HCT116 (cell line): ENCODE results near the gene CD3E. TPM values are rescaled to one million over a fixed set of nuclear protein-coding genes. Genes with fewer than 3 reads are reported as not detected.

Experiments
- ATAC-seq: fragments of 200-7000 bp; cut with Tn5 transposase; 2 replicates; pipeline ENCODE4 v1.9.1; 2020; ENCODE audit warnings: mild to moderate bottlenecking, moderate library complexity
- BruUV-seq: library from RNA; stranded (reverse); fragments of 400-500 nt; replicated peaks from 2 replicates; lab custom pipeline; 2021; lab: Mats Ljungman, UMichigan
- CTCF ChIA-PET: fragments of 300-600 bp; sonication (Branson Sonifier 250); formaldehyde crosslinking; loops from one replicate; lab custom pipeline; 2021; ENCODE audit warnings: antibody characterized with exemption; lab: Charles Lee
- POLR2A ChIA-PET: fragments of 300-600, 350-600 bp; sonication (Branson Sonifier 250); formaldehyde crosslinking; loops from one replicate; lab custom pipeline; 2021; ENCODE audit warnings: antibody characterized with exemption; lab: Charles Lee
- RAD21 ChIA-PET, 2 experiments: fragments of 300-600 bp; sonication (Branson Sonifier 250); formaldehyde crosslinking; loops; one replicate each; lab custom pipeline; 2023; ENCODE audit warnings: low total read pairs in 2 of 2; ENCODE audit not compliant: uncharacterized antibody in 2 of 2, unreplicated experiment in 2 of 2, low non-redundant PET in 1 of 2; lab: Charles Lee
- DNase-seq: peaks from one replicate; pipeline ENCODE4 v3.0.0-alpha.2; 2010; ENCODE audit warnings: low read depth, low spot score
- H2AFZ ChIP-seq: fragments of 200-600 bp; shearing (Covaris generic), sonication (generic); 2 replicates; pipeline ENCODE4 v1.6.1; 2017; ENCODE audit warnings: low read depth, mixed run types, mixed read lengths, antibody characterized with exemption, low read length; ENCODE audit not compliant: poor library complexity, severe bottlenecking
- H3K27ac ChIP-seq: 2 replicates; pipeline ENCODE4 v1.5.1; 2012; ENCODE audit warnings: low read depth, low read length
- H3K27me3 ChIP-seq: fragments of 200-600 bp; sonication (generic); 2 replicates; pipeline ENCODE4 v1.6.1; 2016; ENCODE audit warnings: mixed run types, low read length, mixed read lengths; ENCODE audit not compliant: insufficient read depth
- H3K36me3 ChIP-seq, 2 experiments: fragments of 200-500 bp in 1 of 2; fragments of 200-600 bp in 1 of 2; sonication (Bioruptor generic) in 1 of 2; sonication (generic) in 1 of 2; 2 replicates each; pipeline versions ENCODE4 v1.5.1 to v1.6.1; 2014 to 2016; ENCODE audit warnings: low read length in 2 of 2, inconsistent platforms in 1 of 2, mixed read lengths in 1 of 2, mixed run types in 1 of 2; ENCODE audit not compliant: insufficient read depth in 2 of 2, control insufficient read depth in 1 of 2
- H3K4me1 ChIP-seq, 2 experiments: fragments of 200-600 bp in 1 of 2; sonication (generic) in 1 of 2; 2 replicates each; pipeline versions ENCODE4 v1.5.1 to v1.6.1; 2012 to 2017; ENCODE audit warnings: low read length in 2 of 2, inconsistent platforms in 1 of 2, mild to moderate bottlenecking in 1 of 2, mixed read lengths in 1 of 2, mixed run types in 1 of 2, moderate library complexity in 1 of 2; ENCODE audit not compliant: insufficient read depth in 2 of 2, control insufficient read depth in 1 of 2
- H3K4me2 ChIP-seq: fragments of 200-600 bp; sonication (generic); 2 replicates; pipeline ENCODE4 v1.6.1; 2017; ENCODE audit warnings: mixed run types, low read length, mixed read lengths
- H3K4me3 ChIP-seq, 2 experiments: fragments of 200-600 bp in 1 of 2; sonication (generic) in 1 of 2; replicated peaks in 1 of 2; 2 replicates each; pipeline ENCODE4 v1.5.1; 2011 to 2016; ENCODE audit warnings: low read length in 2 of 2, control low read depth in 1 of 2, low read depth in 1 of 2, mild to moderate bottlenecking in 1 of 2, mixed read lengths in 1 of 2, mixed run types in 1 of 2
- H3K79me2 ChIP-seq: fragments of 200-600 bp; sonication (generic); 2 replicates; pipeline ENCODE4 v1.6.1; 2017; ENCODE audit warnings: mild to moderate bottlenecking, mixed run types, low read length, moderate library complexity, mixed read lengths; ENCODE audit not compliant: insufficient read depth
- H3K9ac ChIP-seq: fragments of 200-600 bp; sonication (generic); 2 replicates; pipeline ENCODE4 v1.6.1; 2016; ENCODE audit warnings: low read length, mixed read lengths
- H3K9me2 ChIP-seq: fragments of 200-600 bp; sonication (generic), shearing (Covaris generic); 2 replicates; pipeline ENCODE4 v1.6.1; 2017; ENCODE audit warnings: mixed run types, mild to moderate bottlenecking, moderate library complexity; ENCODE audit not compliant: insufficient read depth
- H3K9me3 ChIP-seq, 2 experiments: fragments of 200-500 bp in 1 of 2; fragments of 200-600 bp in 1 of 2; sonication (Bioruptor generic) in 1 of 2; sonication (generic) in 1 of 2; 2 replicates each; pipeline ENCODE4 v1.6.1; 2014 to 2017; ENCODE audit warnings: low read length in 2 of 2, mixed read lengths in 2 of 2, inconsistent platforms in 1 of 2, low read depth in 1 of 2, mild to moderate bottlenecking in 1 of 2, mixed run types in 1 of 2, moderate library complexity in 1 of 2; ENCODE audit not compliant: control insufficient read depth in 1 of 2, insufficient read depth in 1 of 2
- H4K20me1 ChIP-seq: fragments of 200-600 bp; sonication (generic), shearing (Covaris generic); 2 replicates; pipeline ENCODE4 v1.6.1; 2017; ENCODE audit warnings: mixed run types, mild to moderate bottlenecking, moderate library complexity; ENCODE audit not compliant: insufficient read depth
- EGR1 ChIP-seq: IDR thresholded peaks from 2 replicates; pipeline ENCODE4 v1.6.1; 2012; ENCODE audit warnings: low read depth
- FOSL1 ChIP-seq: IDR thresholded peaks from 2 replicates; pipeline ENCODE4 v1.6.1; 2012; ENCODE audit warnings: low read depth
- JUND ChIP-seq: IDR thresholded peaks from 2 replicates; pipeline ENCODE4 v1.6.1; 2012
- POLR2A ChIP-seq: IDR thresholded peaks from 2 replicates; pipeline ENCODE4 v1.7.0; 2011; ENCODE audit warnings: borderline replicate concordance; ENCODE audit not compliant: insufficient read depth, insufficient read length; ENCODE audit errors: extremely low read depth
- POLR2AphosphoS5 ChIP-seq: IDR thresholded peaks from 2 replicates; pipeline ENCODE4 v1.6.1; 2011; ENCODE audit warnings: mild to moderate bottlenecking, low read depth, low read length, moderate library complexity
- SIN3A ChIP-seq: IDR thresholded peaks from 2 replicates; pipeline ENCODE4 v1.6.1; 2012; ENCODE audit warnings: low read depth
- SP1 ChIP-seq: IDR thresholded peaks from 2 replicates; pipeline ENCODE4 v1.6.1; 2012; ENCODE audit warnings: low read depth
- SRF ChIP-seq: IDR thresholded peaks from 2 replicates; pipeline ENCODE4 v1.6.1; 2012; ENCODE audit warnings: low read depth
- TCF7L2 ChIP-seq: IDR thresholded peaks from 2 replicates; pipeline ENCODE4 v1.7.0; 2011; ENCODE audit warnings: borderline replicate concordance, inconsistent platforms; ENCODE audit not compliant: insufficient read depth, insufficient read length; ENCODE audit errors: extremely low read depth
- ZNF274 ChIP-seq: fragments of 200-500 bp; sonication (Bioruptor generic); IDR thresholded peaks from 2 replicates; pipeline ENCODE4 v1.6.1; 2014; ENCODE audit warnings: mild to moderate bottlenecking, low read depth, low read length, inconsistent platforms
- intact Hi-C: fragments of 100-400 bp; cut with micrococcal nuclease; formaldehyde crosslinking; loops from 2 replicates; pipeline ENCODE4 v1.10.0; 2022
- total RNA-seq: library from RNA; stranded (reverse); gene quantifications from one replicate; pipeline ENCODE4 v1.2.1, GENCODE V29; 2021; ENCODE audit not compliant: unreplicated experiment
- TF ChIP-seq, protein P1 (sequence below): IDR thresholded peaks from 2 replicates; pipeline ENCODE4 v1.6.1; 2011; ENCODE audit warnings: mild to moderate bottlenecking, low read length, moderate library complexity; ENCODE audit not compliant: insufficient replicate concordance; ENCODE audit errors: extremely low read depth
- TF ChIP-seq, protein P2 (sequence below): IDR thresholded peaks from 2 replicates; pipeline ENCODE4 v1.6.1; 2012
- TF ChIP-seq, protein P3 (sequence below): IDR thresholded peaks from 2 replicates; pipeline ENCODE4 v1.6.1; 2012; ENCODE audit warnings: low read depth

CD3E gene
- total RNA-seq, 1 experiment from 2014 or later, result 0.79 TPM

DNA sequence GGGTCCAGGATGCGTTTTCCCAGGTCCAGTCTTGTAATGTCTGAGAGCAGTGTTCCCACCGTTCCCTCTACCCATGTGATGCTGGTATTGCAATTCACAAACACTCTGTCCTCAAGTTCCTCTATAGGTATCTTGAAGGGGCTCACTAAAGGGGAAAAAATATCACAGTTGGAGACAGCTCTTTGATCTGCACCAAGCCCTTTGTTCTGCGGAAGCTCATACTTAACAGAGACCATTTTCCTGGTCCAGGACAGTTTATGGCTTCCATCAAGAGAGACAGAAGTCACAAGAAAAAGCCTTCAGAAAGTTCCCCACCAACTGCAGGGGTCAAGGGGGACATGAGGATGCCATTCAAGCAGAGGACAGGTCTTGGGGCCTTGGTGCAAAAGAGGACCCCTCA is 35.9 kb downstream of the CD3E start:
- intact Hi-C loops, result no loop called here
- TF ChIP-seq POLR2AphosphoS5, result no peak
- no peak for TF ChIP-seq SIN3A
- TF ChIP-seq ZNF274, result no peak
- TF ChIP-seq SP1, result no peak
- TF ChIP-seq JUND, result no peak
- TF ChIP-seq, protein P1, sequence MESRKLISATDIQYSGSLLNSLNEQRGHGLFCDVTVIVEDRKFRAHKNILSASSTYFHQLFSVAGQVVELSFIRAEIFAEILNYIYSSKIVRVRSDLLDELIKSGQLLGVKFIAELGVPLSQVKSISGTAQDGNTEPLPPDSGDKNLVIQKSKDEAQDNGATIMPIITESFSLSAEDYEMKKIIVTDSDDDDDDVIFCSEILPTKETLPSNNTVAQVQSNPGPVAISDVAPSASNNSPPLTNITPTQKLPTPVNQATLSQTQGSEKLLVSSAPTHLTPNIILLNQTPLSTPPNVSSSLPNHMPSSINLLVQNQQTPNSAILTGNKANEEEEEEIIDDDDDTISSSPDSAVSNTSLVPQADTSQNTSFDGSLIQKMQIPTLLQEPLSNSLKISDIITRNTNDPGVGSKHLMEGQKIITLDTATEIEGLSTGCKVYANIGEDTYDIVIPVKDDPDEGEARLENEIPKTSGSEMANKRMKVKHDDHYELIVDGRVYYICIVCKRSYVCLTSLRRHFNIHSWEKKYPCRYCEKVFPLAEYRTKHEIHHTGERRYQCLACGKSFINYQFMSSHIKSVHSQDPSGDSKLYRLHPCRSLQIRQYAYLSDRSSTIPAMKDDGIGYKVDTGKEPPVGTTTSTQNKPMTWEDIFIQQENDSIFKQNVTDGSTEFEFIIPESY, result no peak
- TF ChIP-seq, protein P2, sequence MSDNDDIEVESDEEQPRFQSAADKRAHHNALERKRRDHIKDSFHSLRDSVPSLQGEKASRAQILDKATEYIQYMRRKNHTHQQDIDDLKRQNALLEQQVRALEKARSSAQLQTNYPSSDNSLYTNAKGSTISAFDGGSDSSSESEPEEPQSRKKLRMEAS, result no peak
- TF ChIP-seq, all 23 proteins: peak for 0
- ATAC-seq (no peak), DNase-seq (no peak)
- H2AFZ ChIP-seq, result no peak overlapping the region
- POLR2A ChIA-PET, result no interaction called here
- no peak overlapping the region for H3K4me2 ChIP-seq
- CTCF ChIA-PET, result no interaction called here
- H3K27me3 ChIP-seq, result no peaks in the 10 kb centered on the region; the same call in 1 of the 2 replicates
- H3K4me1 ChIP-seq, result peaks cover 0 to 4% of the 10 kb centered on the region in 2 experiments; a peak in 2 of 4 replicates
- H3K4me3 ChIP-seq, result no peak overlapping the region
- no TSS peak for BruUV-seq
- H3K9ac ChIP-seq, result no peak overlapping the region
- no peaks in the 10 kb centered on the region for H3K36me3 ChIP-seq
- RAD21 ChIA-PET, result no interaction called here
- no peak overlapping the region for H3K27ac ChIP-seq
- H3K9me2 ChIP-seq, result no peaks in the 10 kb centered on the region
- H3K79me2 ChIP-seq, result no peaks in the 10 kb centered on the region
- H4K20me1 ChIP-seq, result no peaks in the 10 kb centered on the region
- no peaks in the 10 kb centered on the region for H3K9me3 ChIP-seq

GRCh38 chr11:118341261-118341660 is 36.7 kb downstream of the CD3E start:
- peaks cover 0 to 4% of the 10 kb centered on the region in 2 experiments; a peak in 2 of 4 replicates for H3K4me1 ChIP-seq
- no peak overlapping the region for H3K27ac ChIP-seq
- CTCF ChIA-PET, result no interaction called here
- POLR2A ChIA-PET, result no interaction called here
- H3K79me2 ChIP-seq, result no peaks in the 10 kb centered on the region
- no peak overlapping the region for H2AFZ ChIP-seq
- RAD21 ChIA-PET, result no interaction called here
- H3K9ac ChIP-seq, result no peak overlapping the region
- no peak overlapping the region for H3K4me2 ChIP-seq
- no peaks in the 10 kb centered on the region for H3K9me2 ChIP-seq
- no peak for DNase-seq
- no peaks in the 10 kb centered on the region for H3K36me3 ChIP-seq
- H3K27me3 ChIP-seq, result no peaks in the 10 kb centered on the region; the same call in 1 of the 2 replicates
- intact Hi-C loops, result no loop called here
- no peak overlapping the region for H3K4me3 ChIP-seq
- H3K9me3 ChIP-seq, result no peaks in the 10 kb centered on the region
- BruUV-seq, result no TSS peak
- ATAC-seq, result no peak
- no peaks in the 10 kb centered on the region for H4K20me1 ChIP-seq
- TF ChIP-seq, protein P3, sequence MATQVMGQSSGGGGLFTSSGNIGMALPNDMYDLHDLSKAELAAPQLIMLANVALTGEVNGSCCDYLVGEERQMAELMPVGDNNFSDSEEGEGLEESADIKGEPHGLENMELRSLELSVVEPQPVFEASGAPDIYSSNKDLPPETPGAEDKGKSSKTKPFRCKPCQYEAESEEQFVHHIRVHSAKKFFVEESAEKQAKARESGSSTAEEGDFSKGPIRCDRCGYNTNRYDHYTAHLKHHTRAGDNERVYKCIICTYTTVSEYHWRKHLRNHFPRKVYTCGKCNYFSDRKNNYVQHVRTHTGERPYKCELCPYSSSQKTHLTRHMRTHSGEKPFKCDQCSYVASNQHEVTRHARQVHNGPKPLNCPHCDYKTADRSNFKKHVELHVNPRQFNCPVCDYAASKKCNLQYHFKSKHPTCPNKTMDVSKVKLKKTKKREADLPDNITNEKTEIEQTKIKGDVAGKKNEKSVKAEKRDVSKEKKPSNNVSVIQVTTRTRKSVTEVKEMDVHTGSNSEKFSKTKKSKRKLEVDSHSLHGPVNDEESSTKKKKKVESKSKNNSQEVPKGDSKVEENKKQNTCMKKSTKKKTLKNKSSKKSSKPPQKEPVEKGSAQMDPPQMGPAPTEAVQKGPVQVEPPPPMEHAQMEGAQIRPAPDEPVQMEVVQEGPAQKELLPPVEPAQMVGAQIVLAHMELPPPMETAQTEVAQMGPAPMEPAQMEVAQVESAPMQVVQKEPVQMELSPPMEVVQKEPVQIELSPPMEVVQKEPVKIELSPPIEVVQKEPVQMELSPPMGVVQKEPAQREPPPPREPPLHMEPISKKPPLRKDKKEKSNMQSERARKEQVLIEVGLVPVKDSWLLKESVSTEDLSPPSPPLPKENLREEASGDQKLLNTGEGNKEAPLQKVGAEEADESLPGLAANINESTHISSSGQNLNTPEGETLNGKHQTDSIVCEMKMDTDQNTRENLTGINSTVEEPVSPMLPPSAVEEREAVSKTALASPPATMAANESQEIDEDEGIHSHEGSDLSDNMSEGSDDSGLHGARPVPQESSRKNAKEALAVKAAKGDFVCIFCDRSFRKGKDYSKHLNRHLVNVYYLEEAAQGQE, result no peak
- TF ChIP-seq TCF7L2, result no peak
- no peak for TF ChIP-seq POLR2A
- TF ChIP-seq SP1, result no peak
- no peak for TF ChIP-seq FOSL1
- TF ChIP-seq ZNF274, result no peak
- TF ChIP-seq JUND, result no peak
- no peak for TF ChIP-seq SRF
- no peak for TF ChIP-seq EGR1
